ENCODE results near the gene AOPEP. TPM values are rescaled to one million over a fixed set of nuclear protein-coding genes. Genes with fewer than 3 reads are reported as not detected.

AOPEP gene
- total RNA-seq, 1 donor from 2014 or later, result 16.6 TPM

DNA sequence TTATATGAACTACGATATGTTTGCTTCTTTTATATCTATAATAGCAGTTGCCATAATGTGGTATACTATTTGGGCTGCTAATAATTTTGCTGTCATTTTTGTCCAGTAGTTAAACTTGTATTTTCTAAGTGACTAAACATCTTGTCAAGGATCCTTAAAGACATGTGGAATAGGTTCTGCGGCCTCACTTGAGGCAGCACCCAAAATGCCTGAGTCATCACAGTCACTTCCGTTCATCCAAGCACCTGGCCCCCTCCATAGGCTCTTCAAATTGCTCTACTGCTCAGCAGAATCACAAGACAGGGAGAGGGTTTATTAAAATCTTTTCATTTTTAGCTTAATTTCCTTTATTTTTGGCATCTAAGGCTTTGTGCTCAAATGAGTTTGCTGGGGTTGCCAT is 259.1 kb downstream of the AOPEP start:
- H3K4me3 Mint-ChIP-seq, result no peak overlapping the region
- peaks cover 3% of the 10 kb centered on the region for H3K9me3 Mint-ChIP-seq
- H3K4me2 ChIP-seq, result no peak overlapping the region
- peaks cover 18% of the 10 kb centered on the region for H3K4me1 ChIP-seq
- peaks cover 22% of the 10 kb centered on the region for H3K4me1 Mint-ChIP-seq
- no peaks in the 10 kb centered on the region for H3K27me3 Mint-ChIP-seq (ENCODE audit: insufficient read depth, low read depth)
- no peak for TF ChIP-seq EZH2phosphoT487 (IDR thresholded peaks at IDR 0.05)
- TF ChIP-seq EZH2 (IDR thresholded peaks at IDR 0.05), result no peak
- TF ChIP-seq, protein P1, sequence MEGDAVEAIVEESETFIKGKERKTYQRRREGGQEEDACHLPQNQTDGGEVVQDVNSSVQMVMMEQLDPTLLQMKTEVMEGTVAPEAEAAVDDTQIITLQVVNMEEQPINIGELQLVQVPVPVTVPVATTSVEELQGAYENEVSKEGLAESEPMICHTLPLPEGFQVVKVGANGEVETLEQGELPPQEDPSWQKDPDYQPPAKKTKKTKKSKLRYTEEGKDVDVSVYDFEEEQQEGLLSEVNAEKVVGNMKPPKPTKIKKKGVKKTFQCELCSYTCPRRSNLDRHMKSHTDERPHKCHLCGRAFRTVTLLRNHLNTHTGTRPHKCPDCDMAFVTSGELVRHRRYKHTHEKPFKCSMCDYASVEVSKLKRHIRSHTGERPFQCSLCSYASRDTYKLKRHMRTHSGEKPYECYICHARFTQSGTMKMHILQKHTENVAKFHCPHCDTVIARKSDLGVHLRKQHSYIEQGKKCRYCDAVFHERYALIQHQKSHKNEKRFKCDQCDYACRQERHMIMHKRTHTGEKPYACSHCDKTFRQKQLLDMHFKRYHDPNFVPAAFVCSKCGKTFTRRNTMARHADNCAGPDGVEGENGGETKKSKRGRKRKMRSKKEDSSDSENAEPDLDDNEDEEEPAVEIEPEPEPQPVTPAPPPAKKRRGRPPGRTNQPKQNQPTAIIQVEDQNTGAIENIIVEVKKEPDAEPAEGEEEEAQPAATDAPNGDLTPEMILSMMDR (IDR thresholded peaks at IDR 0.05), result no peak
- no peaks in the 10 kb centered on the region for H3K9me3 ChIP-seq (ENCODE audit: low read depth)
- H3K79me2 ChIP-seq (ENCODE audit: low read depth), result no peaks in the 10 kb centered on the region
- no peak overlapping the region for H2AFZ ChIP-seq (replicated peaks)
- no peak overlapping the region for H3K27ac Mint-ChIP-seq
- peaks cover 11% of the 10 kb centered on the region for H3F3A ChIP-seq (ENCODE audit: low read depth)
- H3K36me3 ChIP-seq, result no peaks in the 10 kb centered on the region
- H3K27me3 ChIP-seq, result no peaks in the 10 kb centered on the region
- H3K27ac ChIP-seq, result no peak overlapping the region
- DNase-seq (ENCODE audit: low spot score), result no peak
- H3K36me3 Mint-ChIP-seq, result peaks cover 8% of the 10 kb centered on the region
- no peak overlapping the region for H3K4me3 ChIP-seq
- H4K20me1 ChIP-seq (ENCODE audit: low read depth), result no peaks in the 10 kb centered on the region
- H3K9ac ChIP-seq, result no peak overlapping the region

DNA sequence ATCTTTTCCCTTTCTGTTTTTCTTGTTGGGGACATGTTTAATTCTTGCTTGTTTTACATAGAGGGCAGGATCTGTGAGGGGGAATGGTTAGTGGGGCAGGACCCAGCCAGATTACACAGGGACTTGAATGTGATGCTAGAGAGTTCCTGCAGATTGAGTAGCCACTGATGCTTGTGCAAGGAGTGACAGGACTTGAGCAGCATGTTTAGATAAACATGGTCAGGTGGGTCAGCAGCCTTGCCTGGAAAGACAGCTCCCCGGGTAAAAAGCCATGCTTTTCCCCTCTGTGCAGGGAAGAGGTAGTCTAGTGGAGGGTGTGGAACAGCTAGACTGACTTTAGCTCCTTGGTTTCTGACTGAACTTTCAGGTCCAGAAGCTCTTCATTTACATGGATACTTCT is 261.2 kb downstream of the AOPEP start:
- H3K27ac ChIP-seq, result no peak overlapping the region
- H3K4me3 ChIP-seq, result no peak overlapping the region
- H2AFZ ChIP-seq (replicated peaks), result no peak overlapping the region
- Mint-ChIP-seq H3K27ac (no peak overlapping the region), H3K4me1 (peaks cover 17% of the 10 kb centered on the region), H3K4me3 (no peak overlapping the region), H3K9me3 (peaks cover 3% of the 10 kb centered on the region), H3K36me3 (peaks cover 8% of the 10 kb centered on the region), H3K27me3 (ENCODE audit: insufficient read depth, low read depth) (no peaks in the 10 kb centered on the region)
- H3K9me3 ChIP-seq (ENCODE audit: low read depth), result no peaks in the 10 kb centered on the region
- H3K4me2 ChIP-seq, result no peak overlapping the region
- peaks cover 4% of the 10 kb centered on the region for H3K4me1 ChIP-seq
- H3F3A ChIP-seq (ENCODE audit: low read depth), result no peaks in the 10 kb centered on the region
- H3K9ac ChIP-seq, result no peak overlapping the region
- DNase-seq (ENCODE audit: low spot score), result no peak
- TF ChIP-seq EZH2 (IDR thresholded peaks at IDR 0.05), result no peak
- TF ChIP-seq, protein P1 (IDR thresholded peaks at IDR 0.05), result no peak
- no peaks in the 10 kb centered on the region for H3K79me2 ChIP-seq (ENCODE audit: low read depth)
- no peaks in the 10 kb centered on the region for H4K20me1 ChIP-seq (ENCODE audit: low read depth)
- no peaks in the 10 kb centered on the region for H3K36me3 ChIP-seq
- no peaks in the 10 kb centered on the region for H3K27me3 ChIP-seq

DNA sequence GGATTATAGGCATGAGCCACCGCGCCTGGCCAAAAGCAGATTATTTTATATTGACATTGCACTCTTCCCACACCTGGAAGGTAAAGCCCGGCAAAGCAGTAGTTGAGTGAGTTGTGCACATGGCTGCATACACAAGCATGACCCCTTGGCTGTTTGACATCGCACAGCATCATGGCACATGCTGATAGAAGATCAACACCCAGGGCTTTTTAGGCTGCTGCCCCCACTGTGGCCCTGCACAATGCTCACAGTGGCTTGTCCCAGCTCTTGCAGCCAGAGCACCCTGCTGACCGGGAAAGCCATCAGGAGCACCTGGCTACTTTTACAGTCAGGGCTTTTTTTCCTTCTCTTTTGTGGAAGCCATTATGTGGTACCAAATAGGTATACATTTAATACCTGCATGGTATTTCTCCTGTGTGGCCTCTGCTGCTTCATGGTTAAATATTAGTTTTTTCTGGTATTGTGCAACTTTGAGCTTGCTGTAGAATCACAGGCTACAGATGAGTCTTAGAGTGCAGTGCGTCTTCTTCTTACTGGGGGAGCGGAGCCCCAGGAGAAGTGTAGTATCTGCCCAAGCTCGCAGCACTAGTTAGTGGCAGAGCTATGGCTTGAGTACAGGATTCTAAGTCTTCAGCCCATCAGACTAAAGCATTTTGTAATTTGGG is 264.5 kb downstream of the AOPEP start:
- Histone ChIP-seq H3K9me3 (ENCODE audit: low read depth) (no peaks in the 10 kb centered on the region), H3K9ac (no peak overlapping the region), H3K36me3 (no peaks in the 10 kb centered on the region), H3K4me1 (peaks cover 10% of the 10 kb centered on the region), H4K20me1 (ENCODE audit: low read depth) (no peaks in the 10 kb centered on the region), H3F3A (ENCODE audit: low read depth) (no peaks in the 10 kb centered on the region), H3K27me3 (no peaks in the 10 kb centered on the region), H3K4me2 (no peak overlapping the region), H3K27ac (no peak overlapping the region), H3K79me2 (ENCODE audit: low read depth) (no peaks in the 10 kb centered on the region), H3K4me3 (no peak overlapping the region), H2AFZ (replicated peaks) (no peak overlapping the region)
- H3K27ac Mint-ChIP-seq, result no peak overlapping the region
- DNase-seq (ENCODE audit: low spot score), result no peak
- peaks cover 41% of the 10 kb centered on the region for H3K4me1 Mint-ChIP-seq
- TF ChIP-seq EZH2 (IDR thresholded peaks at IDR 0.05) (no peak), EZH2phosphoT487 (IDR thresholded peaks at IDR 0.05) (no peak)
- TF ChIP-seq, protein P1 (IDR thresholded peaks at IDR 0.05), result no peak
- H3K36me3 Mint-ChIP-seq, result peaks cover 6% of the 10 kb centered on the region
- peaks cover 3% of the 10 kb centered on the region for H3K9me3 Mint-ChIP-seq
- H3K27me3 Mint-ChIP-seq (ENCODE audit: insufficient read depth, low read depth), result peaks cover 2% of the 10 kb centered on the region
- no peak overlapping the region for H3K4me3 Mint-ChIP-seq
